Measurements from ENCODE around the gene IDI2.

Gene IDI2

DNA sequence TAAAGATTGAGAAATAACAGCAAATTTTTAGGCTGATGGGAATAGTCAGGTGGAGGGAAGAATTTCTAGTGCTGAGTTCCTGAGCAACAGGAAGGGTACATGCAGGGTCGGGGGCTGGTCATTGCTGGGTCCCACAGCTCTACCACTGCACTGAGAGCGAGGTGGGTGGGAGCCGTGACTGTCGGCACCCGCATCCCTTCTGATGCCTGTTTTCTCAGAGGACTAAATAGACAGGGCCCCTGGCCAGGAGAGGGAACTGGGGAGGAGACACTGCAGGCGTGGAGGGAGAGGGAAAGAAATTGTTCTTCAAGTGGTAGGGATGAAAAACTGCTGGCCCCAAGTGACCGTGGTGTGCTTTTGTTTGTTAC is 30.1 kb downstream of the IDI2 start:
- Histone ChIP-seq H3K36me3 (ENCODE audit: control insufficient read depth, insufficient read depth, low read length) (peaks cover 29% of the 10 kb centered on the region), H3K4me3 (replicated peaks; ENCODE audit: low read depth, low read length) (no peak overlapping the region), H3K27me3 (replicated peaks; ENCODE audit: control insufficient read depth, insufficient read depth, low read length) (no peaks in the 10 kb centered on the region)
- no peak for TF ChIP-seq CTCF (IDR thresholded peaks at IDR 0.05; ENCODE audit: insufficient read depth, low read length, poor library complexity, severe bottlenecking)
- no peak for DNase-seq (ENCODE audit: extremely low read depth, insufficient read length)

- DNase-seq (ENCODE audit: extremely low read depth, insufficient read length) = no peak
- no peak for TF ChIP-seq CTCF (IDR thresholded peaks at IDR 0.05; ENCODE audit: insufficient read depth, low read length, poor library complexity, severe bottlenecking)
- Histone ChIP-seq H3K27me3 (replicated peaks; ENCODE audit: control insufficient read depth, insufficient read depth, low read length) (no peaks in the 10 kb centered on the region), H3K4me3 (replicated peaks; ENCODE audit: low read depth, low read length) (no peak overlapping the region), H3K36me3 (ENCODE audit: control insufficient read depth, insufficient read depth, low read length) (peaks cover 27% of the 10 kb centered on the region)
Observed at GRCh38 chr10:994836-995558, 30.7 kb downstream of the IDI2 start.

DNA sequence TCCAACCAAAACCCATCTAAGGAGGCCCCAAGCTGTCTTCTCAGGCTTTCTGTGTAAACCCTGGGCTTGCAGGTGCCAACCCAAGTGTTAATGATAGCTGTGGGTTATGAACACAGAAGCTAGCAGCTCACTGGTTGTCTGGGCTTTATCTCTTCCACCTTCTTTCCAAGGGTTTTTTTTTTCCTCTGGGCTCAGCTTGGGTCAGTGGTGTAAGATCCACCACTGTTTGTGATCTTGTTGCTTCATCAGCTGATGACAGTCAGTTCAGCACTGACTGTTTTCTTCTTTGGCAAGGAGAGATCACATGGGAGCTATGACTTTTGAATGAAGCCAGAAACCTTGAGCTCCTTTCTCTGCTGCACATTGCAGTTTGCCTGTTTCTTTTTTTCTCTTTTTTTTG is 32.8 kb downstream of the IDI2 start:
- no peak for TF ChIP-seq CTCF (IDR thresholded peaks at IDR 0.05; ENCODE audit: insufficient read depth, low read length, poor library complexity, severe bottlenecking)
- H3K36me3 ChIP-seq (ENCODE audit: control insufficient read depth, insufficient read depth, low read length) = peaks cover 18% of the 10 kb centered on the region
- H3K27me3 ChIP-seq (replicated peaks; ENCODE audit: control insufficient read depth, insufficient read depth, low read length) = no peaks in the 10 kb centered on the region
- no peak for DNase-seq (ENCODE audit: extremely low read depth, insufficient read length)
- no peak overlapping the region for H3K4me3 ChIP-seq (replicated peaks; ENCODE audit: low read depth, low read length)

DNA sequence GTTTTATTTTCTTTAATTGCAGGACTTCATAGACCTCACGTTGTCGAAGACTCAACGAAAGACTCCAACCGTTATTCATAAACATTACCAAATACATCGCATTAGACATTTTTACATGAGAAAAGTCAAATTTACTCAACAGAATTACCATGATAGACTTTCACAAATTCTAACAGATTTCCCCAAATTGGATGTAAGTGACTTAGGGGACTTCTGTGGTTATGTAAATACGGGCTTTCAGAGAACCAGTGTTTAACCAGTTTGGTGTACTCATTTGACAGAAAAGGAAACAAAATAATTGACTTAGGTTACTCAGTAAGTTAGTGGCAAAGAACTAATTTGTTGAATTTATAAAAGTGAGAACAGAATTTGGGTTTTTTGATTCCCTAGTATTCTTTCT is 33.2 kb downstream of the IDI2 start:
- no peak overlapping the region for H3K4me3 ChIP-seq (replicated peaks; ENCODE audit: low read depth, low read length)
- TF ChIP-seq CTCF (IDR thresholded peaks at IDR 0.05; ENCODE audit: insufficient read depth, low read length, poor library complexity, severe bottlenecking) = no peak
- no peak for DNase-seq (ENCODE audit: extremely low read depth, insufficient read length)
- H3K27me3 ChIP-seq (replicated peaks; ENCODE audit: control insufficient read depth, insufficient read depth, low read length) = no peaks in the 10 kb centered on the region
- H3K36me3 ChIP-seq (ENCODE audit: control insufficient read depth, insufficient read depth, low read length) = peaks cover 18% of the 10 kb centered on the region

GRCh38 chr10:990808-991207 is 34.9 kb downstream of the IDI2 start:
- no peak for TF ChIP-seq CTCF (IDR thresholded peaks at IDR 0.05; ENCODE audit: insufficient read depth, low read length, poor library complexity, severe bottlenecking)
- peaks cover 16% of the 10 kb centered on the region for H3K36me3 ChIP-seq (ENCODE audit: control insufficient read depth, insufficient read depth, low read length)
- no peak for DNase-seq (ENCODE audit: extremely low read depth, insufficient read length)
- H3K27me3 ChIP-seq (replicated peaks; ENCODE audit: control insufficient read depth, insufficient read depth, low read length) = no peaks in the 10 kb centered on the region
- H3K4me3 ChIP-seq (replicated peaks; ENCODE audit: low read depth, low read length) = no peak overlapping the region
